GM04503 (cell line): ENCODE measurements around the gene GNAT1.

Experiments used
- DNase-seq: peaks from one replicate; pipeline ENCODE4 v3.0.0-alpha.2; 2012; ENCODE audit warnings: low read depth

The GNAT1 gene

GRCh38 chr3:50163572-50164455, 27.6 kb upstream of the GNAT1 start:
- peak; percentile 80 for DNase-seq

GRCh38 chr3:50164481-50164880, 26.9 kb upstream of the GNAT1 start:
- no peak for DNase-seq

GRCh38 chr3:50164984-50165909, 26.2 kb upstream of the GNAT1 start:
- peak; percentile 67 for DNase-seq

GRCh38 chr3:50165910-50166538, 25.4 kb upstream of the GNAT1 start:
- DNase-seq = no peak

- DNase-seq = no peak
These were observed 24.8 kb upstream of the GNAT1 start for GRCh38 chr3:50166620-50167019.

GRCh38 chr3:50167069-50167840, 24.2 kb upstream of the GNAT1 start:
- DNase-seq = no peak

GRCh38 chr3:50167841-50168209, 23.6 kb upstream of the GNAT1 start:
- no peak for DNase-seq

- no peak for DNase-seq
These were observed 23.0 kb upstream of the GNAT1 start for GRCh38 chr3:50168388-50168787.

GRCh38 chr3:50168791-50169190, 22.6 kb upstream of the GNAT1 start:
- DNase-seq = no peak

GRCh38 chr3:50169232-50169832, 22.1 kb upstream of the GNAT1 start:
- no peak for DNase-seq

GRCh38 chr3:50169858-50170257, 21.6 kb upstream of the GNAT1 start:
- no peak for DNase-seq

GRCh38 chr3:50170689-50171088, 20.7 kb upstream of the GNAT1 start:
- DNase-seq = no peak

- DNase-seq = no peak
These were observed 19.7 kb upstream of the GNAT1 start for GRCh38 chr3:50171540-50172301.

GRCh38 chr3:50172626-50173220, 18.7 kb upstream of the GNAT1 start:
- DNase-seq = no peak

GRCh38 chr3:50173685-50174516, 17.5 kb upstream of the GNAT1 start:
- no peak for DNase-seq

- no peak for DNase-seq
These were observed 16.9 kb upstream of the GNAT1 start for GRCh38 chr3:50174517-50174895.

GRCh38 chr3:50174947-50175524, 16.4 kb upstream of the GNAT1 start:
- DNase-seq = no peak

- no peak for DNase-seq
These were observed 14.1 kb upstream of the GNAT1 start for GRCh38 chr3:50177346-50177745.

GRCh38 chr3:50179710-50180109, 11.7 kb upstream of the GNAT1 start:
- DNase-seq = no peak
